ENCODE results near the gene IKZF3. TPM values are rescaled to one million over a fixed set of nuclear protein-coding genes. Genes with fewer than 3 reads are reported as not detected.

Gene IKZF3
- total RNA-seq, 1 donor from 2014 or later = not detected

- Mint-ChIP-seq H3K27me3 (peaks cover 28% of the 10 kb centered on the region), H3K9me3 (ENCODE audit: low read depth) (no peaks in the 10 kb centered on the region), H3K27ac (no peak overlapping the region), H3K4me3 (ENCODE audit: low read depth) (no peak overlapping the region), H3K36me3 (ENCODE audit: insufficient read depth) (no peaks in the 10 kb centered on the region), H3K4me1 (ENCODE audit: low read depth) (no peaks in the 10 kb centered on the region)
- no peak for TF ChIP-seq CTCF (IDR thresholded peaks at IDR 0.05; ENCODE audit: unreplicated experiment)
- DNase-seq (ENCODE audit: low spot score, unreplicated experiment) = no peak
These were observed 69.7 kb downstream of the IKZF3 start for GRCh38 chr17:39794249-39794970.

- no peaks in the 10 kb centered on the region for H3K36me3 Mint-ChIP-seq (ENCODE audit: insufficient read depth)
- no peak overlapping the region for H3K27ac Mint-ChIP-seq
- no peak for TF ChIP-seq CTCF (IDR thresholded peaks at IDR 0.05; ENCODE audit: unreplicated experiment)
- no peaks in the 10 kb centered on the region for H3K4me1 Mint-ChIP-seq (ENCODE audit: low read depth)
- peaks cover 26% of the 10 kb centered on the region for H3K27me3 Mint-ChIP-seq
- no peaks in the 10 kb centered on the region for H3K9me3 Mint-ChIP-seq (ENCODE audit: low read depth)
- no peak for DNase-seq (ENCODE audit: low spot score, unreplicated experiment)
- H3K4me3 Mint-ChIP-seq (ENCODE audit: low read depth) = no peak overlapping the region
These were observed 70.7 kb downstream of the IKZF3 start for GRCh38 chr17:39793301-39793872.

- H3K27ac Mint-ChIP-seq = no peak overlapping the region
- H3K9me3 Mint-ChIP-seq (ENCODE audit: low read depth) = no peaks in the 10 kb centered on the region
- no peak overlapping the region for H3K4me3 Mint-ChIP-seq (ENCODE audit: low read depth)
- no peak for DNase-seq (ENCODE audit: low spot score, unreplicated experiment)
- TF ChIP-seq CTCF (IDR thresholded peaks at IDR 0.05; ENCODE audit: unreplicated experiment) = no peak
- H3K27me3 Mint-ChIP-seq = peaks cover 20% of the 10 kb centered on the region
- no peaks in the 10 kb centered on the region for H3K36me3 Mint-ChIP-seq (ENCODE audit: insufficient read depth)
- no peaks in the 10 kb centered on the region for H3K4me1 Mint-ChIP-seq (ENCODE audit: low read depth)
These were observed 71.4 kb downstream of the IKZF3 start for GRCh38 chr17:39792526-39793221.

- H3K36me3 Mint-ChIP-seq (ENCODE audit: insufficient read depth) = no peaks in the 10 kb centered on the region
- TF ChIP-seq CTCF (IDR thresholded peaks at IDR 0.05; ENCODE audit: unreplicated experiment) = no peak
- no peak overlapping the region for H3K27ac Mint-ChIP-seq
These were observed 72.8 kb downstream of the IKZF3 start for GRCh38 chr17:39791111-39791992.

More at GRCh38 chr17:39791111-39791992, 72.8 kb downstream of the IKZF3 start:
- H3K9me3 Mint-ChIP-seq (ENCODE audit: low read depth) = no peaks in the 10 kb centered on the region
- H3K4me3 Mint-ChIP-seq (ENCODE audit: low read depth) = no peak overlapping the region
- H3K27me3 Mint-ChIP-seq = peaks cover 16% of the 10 kb centered on the region
- no peaks in the 10 kb centered on the region for H3K4me1 Mint-ChIP-seq (ENCODE audit: low read depth)
- no peak for DNase-seq (ENCODE audit: low spot score, unreplicated experiment)

Data from progenitor cell of endocrine pancreas (in vitro differentiated cells).